AG10803 (cell line): Measurements from ENCODE around the gene ZC3H12A.

Experiments
- DNase-seq: peaks from one replicate; pipeline ENCODE4 v3.0.0; 2010; ENCODE audit warnings: low read depth
- H3K4me3 ChIP-seq: 2 replicates; pipeline ENCODE4 v1.5.1; 2011; ENCODE audit warnings: mild to moderate bottlenecking, low read length, control low read depth
- TF ChIP-seq, protein P1 (sequence below): conservative IDR thresholded peaks from 2 replicates; pipeline ENCODE4 v1.5.1; 2011; ENCODE audit warnings: mild to moderate bottlenecking, low read length, control low read depth, inconsistent platforms

The ZC3H12A gene

DNA sequence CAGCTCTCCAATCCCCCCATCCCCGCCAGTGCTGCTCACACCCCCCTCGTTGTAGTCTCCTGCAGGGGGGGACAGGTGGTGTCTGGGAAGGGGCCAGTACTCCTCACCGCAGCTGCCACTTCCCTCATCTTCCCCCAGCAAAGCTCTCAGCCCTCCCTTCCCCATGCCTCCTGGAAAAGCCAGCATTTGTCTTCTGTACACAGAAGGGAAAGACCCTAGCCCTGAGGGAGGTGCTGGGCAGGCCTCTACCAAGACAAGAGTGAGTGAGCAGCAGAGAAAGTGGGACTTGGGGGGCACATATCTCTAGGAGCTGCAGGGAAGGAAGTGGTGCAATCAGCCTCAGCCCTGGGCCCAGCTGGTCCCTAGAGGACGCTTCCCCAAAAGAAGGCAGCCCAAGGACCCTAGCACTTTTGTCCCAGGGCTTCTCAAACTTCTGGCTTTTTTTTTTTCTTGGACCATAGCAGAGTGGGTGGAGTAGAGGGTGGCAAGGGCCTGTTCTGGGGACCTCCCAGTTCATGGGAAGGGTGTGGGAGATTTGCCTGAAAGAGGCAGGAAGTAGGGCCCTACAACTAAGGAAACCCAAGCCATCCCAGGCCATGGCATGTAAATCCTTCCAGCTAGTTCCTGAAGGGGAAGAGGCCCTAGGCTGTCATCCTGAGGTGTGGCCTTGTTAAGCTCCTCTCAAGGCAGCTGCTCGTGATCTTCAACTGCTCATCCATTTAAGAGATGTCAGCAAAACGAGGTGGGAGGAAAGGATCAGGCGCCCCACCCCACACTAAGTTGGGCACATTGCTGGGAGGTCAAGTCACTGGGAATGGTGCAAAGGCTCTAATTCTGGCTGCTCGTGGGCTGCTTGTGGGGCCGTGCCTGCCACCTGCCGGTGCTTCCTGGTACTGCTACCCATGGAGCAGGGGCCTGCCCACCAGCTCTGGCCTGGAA lies 12.6 kb downstream of the ZC3H12A start:
- peak; percentile 79 for DNase-seq
- no peak overlapping the region for H3K4me3 ChIP-seq
- TF ChIP-seq, protein P1, sequence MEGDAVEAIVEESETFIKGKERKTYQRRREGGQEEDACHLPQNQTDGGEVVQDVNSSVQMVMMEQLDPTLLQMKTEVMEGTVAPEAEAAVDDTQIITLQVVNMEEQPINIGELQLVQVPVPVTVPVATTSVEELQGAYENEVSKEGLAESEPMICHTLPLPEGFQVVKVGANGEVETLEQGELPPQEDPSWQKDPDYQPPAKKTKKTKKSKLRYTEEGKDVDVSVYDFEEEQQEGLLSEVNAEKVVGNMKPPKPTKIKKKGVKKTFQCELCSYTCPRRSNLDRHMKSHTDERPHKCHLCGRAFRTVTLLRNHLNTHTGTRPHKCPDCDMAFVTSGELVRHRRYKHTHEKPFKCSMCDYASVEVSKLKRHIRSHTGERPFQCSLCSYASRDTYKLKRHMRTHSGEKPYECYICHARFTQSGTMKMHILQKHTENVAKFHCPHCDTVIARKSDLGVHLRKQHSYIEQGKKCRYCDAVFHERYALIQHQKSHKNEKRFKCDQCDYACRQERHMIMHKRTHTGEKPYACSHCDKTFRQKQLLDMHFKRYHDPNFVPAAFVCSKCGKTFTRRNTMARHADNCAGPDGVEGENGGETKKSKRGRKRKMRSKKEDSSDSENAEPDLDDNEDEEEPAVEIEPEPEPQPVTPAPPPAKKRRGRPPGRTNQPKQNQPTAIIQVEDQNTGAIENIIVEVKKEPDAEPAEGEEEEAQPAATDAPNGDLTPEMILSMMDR, result peak; percentile 97

DNA sequence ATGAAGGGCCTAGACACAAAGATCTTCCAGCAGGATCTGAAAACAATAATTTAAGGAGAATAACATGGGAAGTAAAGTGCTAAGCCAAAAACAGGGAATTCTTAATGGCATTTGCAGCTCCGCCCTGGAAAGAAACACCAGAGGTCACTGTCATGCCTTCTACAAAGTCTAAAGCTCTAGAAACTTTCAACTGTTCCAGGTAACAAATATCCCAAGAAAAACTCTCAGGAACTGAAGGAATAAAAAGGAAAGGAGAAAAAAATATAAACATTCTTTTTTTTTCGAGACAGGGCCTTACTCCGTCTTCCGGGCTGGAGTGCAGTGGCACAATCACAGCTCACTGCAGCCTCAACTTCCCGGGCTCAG lies 13.2 kb downstream of the ZC3H12A start:
- H3K4me3 ChIP-seq, result no peak overlapping the region
- TF ChIP-seq, protein P1, result no peak
- no peak for DNase-seq

DNA sequence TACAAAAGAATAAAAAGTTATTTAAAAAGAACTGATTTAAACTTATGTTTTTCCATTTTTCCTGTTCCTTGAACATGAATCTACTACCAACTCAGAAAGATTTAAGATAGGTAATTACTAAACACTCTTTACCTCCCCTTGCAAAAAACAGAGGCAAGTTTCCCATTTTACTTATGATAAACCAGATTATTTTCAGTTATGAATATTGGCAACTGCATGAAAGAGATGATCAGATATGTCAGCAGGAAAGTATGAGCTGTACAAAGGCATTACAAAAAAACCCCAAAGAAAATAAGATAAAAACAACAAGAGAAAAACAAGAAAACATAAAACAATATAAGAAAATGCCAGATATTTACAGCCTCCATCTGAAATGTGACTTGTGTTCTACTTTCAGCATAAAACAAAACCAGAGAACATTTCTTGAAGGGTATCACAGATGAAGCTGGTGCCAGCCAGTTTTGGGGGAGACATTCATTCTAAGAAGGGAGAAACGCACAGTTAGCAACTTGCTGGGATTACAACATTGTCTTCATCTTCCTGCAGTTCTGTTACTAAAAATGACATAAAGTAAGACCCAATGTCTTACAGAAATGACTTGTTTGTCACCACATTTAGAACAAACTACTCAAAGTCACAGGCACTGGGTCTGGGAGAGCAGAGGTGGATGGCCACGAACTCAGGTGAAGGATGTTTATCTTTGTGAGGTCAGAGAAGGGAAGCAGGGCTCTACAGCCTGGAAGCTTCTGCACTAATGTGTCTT lies 19.1 kb downstream of the ZC3H12A start:
- TF ChIP-seq, protein P1, result no peak
- no peak for DNase-seq
- H3K4me3 ChIP-seq, result no peak overlapping the region

DNA sequence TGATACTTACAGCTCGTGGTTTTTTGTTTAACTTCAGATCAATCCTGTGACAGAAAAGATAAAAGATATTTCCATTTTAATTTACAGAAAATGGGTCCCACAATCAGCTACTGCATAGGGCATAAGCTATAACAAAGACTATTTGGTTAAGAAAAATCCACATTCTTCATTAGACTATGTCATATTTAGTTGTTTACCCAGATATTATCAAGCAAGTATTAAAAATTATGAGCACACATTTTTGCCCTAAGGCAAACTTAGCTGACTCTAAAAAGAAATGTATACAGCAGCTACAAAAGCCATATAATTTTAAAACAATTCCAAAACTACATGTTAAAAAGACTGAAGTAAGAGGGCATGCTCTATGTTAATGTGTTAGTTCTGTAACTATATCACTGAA lies 21.5 kb downstream of the ZC3H12A start:
- DNase-seq, result no peak
- no peak overlapping the region for H3K4me3 ChIP-seq
- TF ChIP-seq, protein P1, result no peak

DNA sequence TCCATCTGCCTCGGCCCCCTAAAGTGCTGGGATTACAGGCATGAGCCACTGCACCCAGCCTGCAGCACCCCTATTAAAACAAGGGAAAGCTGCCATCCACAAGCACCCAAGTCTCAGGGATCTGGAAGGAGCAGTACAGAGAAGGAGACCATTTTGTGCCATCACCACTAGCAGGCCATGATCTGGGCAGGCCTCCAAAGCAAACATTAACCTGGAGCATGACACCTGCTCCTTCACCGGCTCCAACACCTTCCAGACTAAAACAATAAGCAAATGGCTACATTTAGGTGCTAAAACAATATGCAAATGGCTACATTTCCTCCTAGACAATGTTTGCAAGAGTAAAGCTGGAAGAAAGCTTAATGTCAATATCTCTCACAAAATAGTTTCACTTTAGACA lies 23.5 kb downstream of the ZC3H12A start:
- no peak overlapping the region for H3K4me3 ChIP-seq
- DNase-seq, result no peak
- TF ChIP-seq, protein P1, result no peak

DNA sequence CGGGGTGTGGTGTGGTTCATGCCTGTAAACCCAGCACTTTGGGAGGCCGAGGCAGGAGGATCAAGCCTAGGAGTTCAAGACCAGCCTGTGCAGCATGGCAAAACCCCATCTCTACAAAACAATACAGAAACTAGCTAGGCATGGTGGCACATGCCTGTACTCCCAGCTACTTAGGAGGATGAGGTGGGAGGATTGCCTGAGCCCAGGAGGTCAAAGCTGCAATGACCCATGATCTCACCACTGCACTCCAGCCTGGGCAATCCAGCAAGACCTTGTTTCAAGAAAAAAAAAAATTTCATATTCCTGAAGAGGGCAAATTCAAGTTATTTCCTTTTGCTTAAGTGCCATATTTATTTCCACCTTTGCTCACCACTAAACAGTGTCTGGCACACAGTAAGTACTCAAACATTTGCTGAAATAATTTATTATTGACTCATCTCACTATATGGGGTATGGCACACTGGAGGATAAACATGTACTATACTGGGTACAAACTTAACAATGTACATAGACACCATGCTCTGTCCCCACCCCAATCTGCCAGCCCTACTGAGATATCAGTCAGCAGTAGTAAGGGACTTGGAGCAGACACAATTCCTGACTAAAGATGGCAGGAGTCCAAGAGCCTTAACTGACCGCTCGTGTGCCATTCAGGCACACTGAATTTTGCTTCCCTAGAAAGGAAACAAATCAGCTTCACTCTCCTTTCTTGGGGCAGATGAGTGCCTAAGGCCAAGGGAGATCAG lies 24.7 kb downstream of the ZC3H12A start:
- peak; percentile 55 for DNase-seq
- no peak overlapping the region for H3K4me3 ChIP-seq
- TF ChIP-seq, protein P1, result no peak
